ENCODE data around the gene UTS2R.

- no peak for TF ChIP-seq CTCF (conservative IDR thresholded peaks at IDR 0.05; ENCODE audit: low read length)
- TF ChIP-seq EZH2phosphoT487 (IDR thresholded peaks at IDR 0.05; ENCODE audit: borderline replicate concordance), result no peak
Observed at GRCh38 chr17:82415786-82416185, 44.2 kb downstream of the UTS2R start.

All from Loucy (cell line).